GM12875 (cell line): ENCODE measurements around the gene MGMT.

Experiments
- H3K4me3 ChIP-seq: one replicate; pipeline ENCODE4 v1.5.1; 2011; ENCODE audit warnings: low read depth, low read length, control low read depth
- TF ChIP-seq, protein P1 (sequence below): IDR thresholded peaks from 2 replicates; pipeline ENCODE4 v1.5.1; 2011; ENCODE audit warnings: low read depth, mild to moderate bottlenecking, control low read depth, inconsistent platforms, low read length, moderate library complexity, borderline replicate concordance; ENCODE audit not compliant: insufficient read depth

The MGMT gene

DNA sequence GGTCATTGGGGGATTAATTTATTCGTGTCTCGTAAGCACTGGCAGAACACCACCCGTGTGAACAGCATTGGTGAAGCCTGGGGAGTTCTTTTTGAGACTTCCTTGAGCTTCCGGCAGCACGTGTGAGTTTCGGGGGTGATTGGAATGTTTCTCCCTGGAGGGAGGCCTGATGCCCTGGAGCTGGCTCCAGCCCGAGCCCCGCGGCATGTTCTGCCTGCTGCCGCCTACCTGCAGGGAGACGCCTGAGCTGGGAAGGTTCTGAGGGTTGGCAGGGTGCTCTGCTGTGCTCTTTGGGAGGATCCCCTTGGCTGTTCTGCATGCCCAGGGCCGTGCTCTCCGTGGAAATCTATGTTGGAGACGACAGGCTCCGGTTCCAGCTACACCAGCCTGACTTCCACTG, 159.3 kb downstream of the MGMT start:
- H3K4me3 ChIP-seq: no peak overlapping the region
- TF ChIP-seq, protein P1, sequence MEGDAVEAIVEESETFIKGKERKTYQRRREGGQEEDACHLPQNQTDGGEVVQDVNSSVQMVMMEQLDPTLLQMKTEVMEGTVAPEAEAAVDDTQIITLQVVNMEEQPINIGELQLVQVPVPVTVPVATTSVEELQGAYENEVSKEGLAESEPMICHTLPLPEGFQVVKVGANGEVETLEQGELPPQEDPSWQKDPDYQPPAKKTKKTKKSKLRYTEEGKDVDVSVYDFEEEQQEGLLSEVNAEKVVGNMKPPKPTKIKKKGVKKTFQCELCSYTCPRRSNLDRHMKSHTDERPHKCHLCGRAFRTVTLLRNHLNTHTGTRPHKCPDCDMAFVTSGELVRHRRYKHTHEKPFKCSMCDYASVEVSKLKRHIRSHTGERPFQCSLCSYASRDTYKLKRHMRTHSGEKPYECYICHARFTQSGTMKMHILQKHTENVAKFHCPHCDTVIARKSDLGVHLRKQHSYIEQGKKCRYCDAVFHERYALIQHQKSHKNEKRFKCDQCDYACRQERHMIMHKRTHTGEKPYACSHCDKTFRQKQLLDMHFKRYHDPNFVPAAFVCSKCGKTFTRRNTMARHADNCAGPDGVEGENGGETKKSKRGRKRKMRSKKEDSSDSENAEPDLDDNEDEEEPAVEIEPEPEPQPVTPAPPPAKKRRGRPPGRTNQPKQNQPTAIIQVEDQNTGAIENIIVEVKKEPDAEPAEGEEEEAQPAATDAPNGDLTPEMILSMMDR: no peak

DNA sequence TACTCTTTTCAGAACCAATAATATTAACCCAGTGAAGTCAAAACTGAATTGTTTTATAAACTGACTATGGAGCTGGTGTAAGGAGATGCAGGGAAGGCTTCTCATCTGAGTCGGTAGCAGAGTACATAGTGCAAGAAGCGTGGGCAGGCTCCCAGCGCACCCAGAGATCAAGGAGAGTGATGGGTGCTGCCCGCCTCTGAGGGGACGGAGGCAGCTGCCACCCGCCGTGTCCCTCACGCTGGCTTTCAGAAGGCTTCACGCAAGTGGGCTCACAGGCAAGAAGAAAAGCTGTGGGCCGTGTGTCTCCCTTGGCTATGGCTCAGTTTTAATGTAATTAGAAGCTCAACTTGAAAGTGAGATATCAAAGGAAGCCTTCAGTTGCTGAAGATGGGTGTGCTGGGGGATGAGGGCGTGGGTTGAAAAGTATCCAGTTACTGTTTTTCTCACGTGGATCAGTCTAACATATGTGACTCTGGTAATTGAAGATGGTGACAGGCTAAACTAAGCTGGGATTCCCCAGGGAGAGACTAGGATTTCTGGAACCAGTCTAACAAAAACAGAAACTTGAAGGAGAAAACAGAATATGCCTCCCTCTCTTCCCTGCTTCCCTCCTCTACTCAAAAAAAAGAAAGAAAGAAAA, 159.9 kb downstream of the MGMT start:
- no peak overlapping the region for H3K4me3 ChIP-seq
- TF ChIP-seq, protein P1: no peak

DNA sequence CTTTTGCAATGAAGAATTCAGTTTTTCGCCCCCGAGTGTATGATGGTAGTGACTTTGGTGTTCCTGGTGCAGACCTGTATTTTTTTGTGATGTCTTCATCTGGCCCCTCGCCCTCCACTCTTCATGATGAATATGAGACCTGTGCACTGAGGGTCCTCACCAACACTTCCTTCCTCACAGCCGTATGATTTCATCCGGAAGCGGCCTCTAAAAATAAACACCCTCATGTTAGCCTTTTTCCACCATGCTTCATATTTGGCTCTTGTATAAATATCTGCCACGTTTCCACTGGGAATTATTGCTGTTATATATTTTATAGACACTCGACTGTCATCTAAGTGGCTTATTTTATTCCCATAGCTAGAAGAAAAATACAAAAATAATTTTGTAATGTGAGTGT, 160.4 kb downstream of the MGMT start:
- H3K4me3 ChIP-seq: no peak overlapping the region
- TF ChIP-seq, protein P1: no peak

DNA sequence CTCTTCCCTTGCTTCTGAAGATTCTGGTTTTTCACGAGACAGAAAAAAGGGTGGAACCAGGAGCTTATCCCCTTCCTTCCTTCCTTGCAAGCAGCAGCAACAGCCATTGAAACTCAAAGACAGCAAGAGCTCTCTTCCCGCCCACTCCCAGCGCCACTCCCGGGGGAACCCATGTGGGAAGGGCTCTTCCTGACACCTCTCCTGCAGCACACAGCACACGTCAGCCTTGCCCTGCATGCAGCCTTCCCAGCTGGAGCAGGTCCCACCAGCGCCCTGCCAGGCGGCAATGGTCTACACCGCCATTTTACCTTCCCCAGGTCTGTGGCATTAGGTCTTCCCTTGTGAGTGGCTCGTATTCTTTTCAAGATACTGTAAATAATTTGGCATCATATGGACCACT, 161.8 kb downstream of the MGMT start:
- H3K4me3 ChIP-seq: no peak overlapping the region
- TF ChIP-seq, protein P1: no peak

DNA sequence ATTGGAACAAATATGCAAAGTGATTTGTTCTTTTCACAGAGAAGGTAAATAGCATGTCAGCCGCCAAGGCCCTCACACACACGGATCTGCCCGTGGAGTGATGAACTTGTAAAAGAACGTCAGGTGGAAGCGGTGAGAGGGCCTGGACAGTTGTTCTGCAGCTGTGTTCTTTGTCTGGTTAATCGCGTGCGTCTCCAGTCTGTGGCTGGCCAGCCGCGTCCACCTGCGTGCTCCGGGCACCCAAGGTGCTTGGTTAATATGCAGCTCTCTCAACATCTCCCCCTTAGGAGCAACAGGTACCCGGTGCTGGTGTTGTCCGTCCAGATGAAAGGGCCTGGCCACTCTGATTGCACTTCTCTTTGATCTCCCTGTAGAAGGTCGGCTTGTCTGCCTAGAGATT, 162.9 kb downstream of the MGMT start:
- TF ChIP-seq, protein P1: no peak
- no peak overlapping the region for H3K4me3 ChIP-seq

DNA sequence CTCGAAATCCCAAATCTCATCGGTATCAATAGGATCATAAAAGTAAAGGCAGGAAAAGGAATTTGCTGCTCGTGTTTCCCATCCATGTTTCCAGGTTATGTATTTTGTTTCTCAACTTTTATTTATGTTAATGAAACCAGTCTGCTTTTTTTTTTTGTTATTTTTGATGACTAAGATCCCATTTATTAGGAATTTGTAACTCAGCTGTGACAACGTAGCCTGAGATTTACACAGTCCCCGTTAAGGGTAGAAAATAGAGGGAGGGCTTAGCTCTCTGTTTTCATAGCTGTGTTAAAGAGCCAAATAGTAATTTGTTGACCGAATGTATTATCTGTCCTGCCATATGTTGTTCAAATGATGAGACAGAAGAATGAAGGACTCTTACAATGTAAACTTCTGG, 164.0 kb downstream of the MGMT start:
- no peak overlapping the region for H3K4me3 ChIP-seq
- TF ChIP-seq, protein P1: no peak

DNA sequence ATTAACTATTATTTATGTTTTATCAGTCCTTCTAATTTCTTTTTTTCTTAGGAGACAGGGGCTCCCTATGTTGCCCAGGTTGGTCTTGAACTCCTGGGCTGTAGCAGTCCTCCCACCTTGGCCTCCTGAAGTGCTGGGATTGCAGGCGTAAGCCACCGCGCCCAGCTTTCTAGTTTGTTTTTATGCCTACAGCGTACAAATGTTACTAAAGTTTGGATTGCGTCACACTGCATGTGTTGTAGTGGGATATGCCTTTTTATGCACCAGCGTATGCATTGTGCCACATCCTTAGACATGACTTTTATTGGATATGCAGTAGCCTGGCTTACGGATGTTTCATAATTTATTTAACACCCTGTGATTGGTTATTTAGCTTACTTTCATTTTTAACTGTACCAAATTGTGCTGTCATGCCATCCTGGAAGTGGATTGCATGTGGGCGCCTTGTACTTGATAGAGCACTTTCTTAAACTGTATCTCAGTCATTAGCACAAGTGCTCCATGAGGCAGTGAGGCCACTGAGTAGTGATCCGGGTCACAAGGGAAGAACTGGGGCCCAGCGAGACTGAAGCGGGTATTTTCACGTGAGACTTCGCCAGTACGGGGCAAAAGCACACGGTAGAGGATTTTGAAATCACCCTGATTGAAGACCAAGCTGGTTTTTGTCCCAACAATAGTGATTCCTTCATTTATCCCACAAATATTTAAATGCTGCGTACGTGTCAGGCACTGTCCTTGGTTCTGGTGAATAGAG, 165.0 kb downstream of the MGMT start:
- TF ChIP-seq, protein P1: no peak
- no peak overlapping the region for H3K4me3 ChIP-seq
